Measurements from ENCODE around the gene FGF4.

FGF4 gene

DNA sequence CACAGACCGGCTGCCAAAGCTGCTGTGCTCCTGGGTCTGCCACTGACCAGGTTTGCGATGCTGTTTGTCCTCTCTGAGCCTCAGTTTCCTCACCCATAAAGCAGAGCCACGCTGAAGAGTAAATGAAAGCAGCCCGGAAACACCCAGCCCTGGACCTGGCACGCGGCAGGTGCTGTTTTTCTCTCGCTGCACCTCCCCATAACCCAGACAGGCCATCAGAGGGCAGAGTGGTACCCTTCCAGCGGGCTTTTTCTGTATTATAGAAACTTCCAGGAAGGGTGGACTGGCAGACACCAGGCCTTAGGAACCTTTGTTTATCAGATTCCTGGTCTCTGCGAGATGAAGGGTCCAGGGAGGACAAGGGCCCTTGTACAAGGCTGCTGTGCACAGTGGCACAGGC, 53.4 kb downstream of the FGF4 start:
- ChIA-PET CTCF (no interaction called here), POLR2A (no interaction called here)
- TF ChIP-seq L3MBTL2 (conservative IDR thresholded peaks at IDR 0.05) (no peak), TARDBP (IDR thresholded peaks at IDR 0.05) (no peak), ARNT (IDR thresholded peaks at IDR 0.05) (no peak), ELF4 (IDR thresholded peaks at IDR 0.05) (no peak), NFRKB (IDR thresholded peaks at IDR 0.05) (no peak), SUZ12 (IDR thresholded peaks at IDR 0.05) (no peak), FOXM1 (IDR thresholded peaks at IDR 0.05; ENCODE audit: borderline replicate concordance) (no peak), FOXA1 (IDR thresholded peaks at IDR 0.05) (no peak), ZNF384 (IDR thresholded peaks at IDR 0.05) (no peak), BHLHE40 (IDR thresholded peaks at IDR 0.05; ENCODE audit: borderline replicate concordance) (no peak), LEF1 (IDR thresholded peaks at IDR 0.05; ENCODE audit: borderline replicate concordance) (no peak), SP1 (IDR thresholded peaks at IDR 0.05) (no peak), HDGF (IDR thresholded peaks at IDR 0.05; ENCODE audit: borderline replicate concordance) (no peak)
- TF ChIP-seq, protein P1, sequence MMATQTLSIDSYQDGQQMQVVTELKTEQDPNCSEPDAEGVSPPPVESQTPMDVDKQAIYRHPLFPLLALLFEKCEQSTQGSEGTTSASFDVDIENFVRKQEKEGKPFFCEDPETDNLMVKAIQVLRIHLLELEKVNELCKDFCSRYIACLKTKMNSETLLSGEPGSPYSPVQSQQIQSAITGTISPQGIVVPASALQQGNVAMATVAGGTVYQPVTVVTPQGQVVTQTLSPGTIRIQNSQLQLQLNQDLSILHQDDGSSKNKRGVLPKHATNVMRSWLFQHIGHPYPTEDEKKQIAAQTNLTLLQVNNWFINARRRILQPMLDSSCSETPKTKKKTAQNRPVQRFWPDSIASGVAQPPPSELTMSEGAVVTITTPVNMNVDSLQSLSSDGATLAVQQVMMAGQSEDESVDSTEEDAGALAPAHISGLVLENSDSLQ (IDR thresholded peaks at IDR 0.05), result no peak
- DNase-seq (ENCODE audit: extremely low spot score), result no peak

DNA sequence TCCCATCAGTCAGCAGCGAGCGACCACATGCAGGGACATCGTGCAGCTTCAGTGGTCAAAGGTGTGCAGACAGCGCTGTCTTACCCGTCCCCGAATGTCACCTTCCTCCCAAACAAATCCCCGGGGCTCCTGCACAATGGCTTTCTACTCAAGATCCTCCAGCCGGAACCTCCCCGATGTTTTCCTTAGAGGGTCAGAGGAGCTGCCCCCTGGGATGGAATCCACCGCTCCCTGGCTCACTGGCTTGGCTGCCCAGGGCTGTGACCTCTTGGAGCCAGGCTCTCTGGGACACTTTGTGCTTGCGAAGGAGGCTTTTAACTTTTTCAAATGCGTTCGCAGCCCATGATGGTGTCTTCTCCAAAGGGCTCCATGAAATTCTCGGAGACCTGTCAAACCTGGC, 54.0 kb downstream of the FGF4 start:
- ChIA-PET POLR2A (no interaction called here), CTCF (no interaction called here)
- DNase-seq (ENCODE audit: extremely low spot score), result no peak
- TF ChIP-seq TARDBP (IDR thresholded peaks at IDR 0.05) (no peak), ARNT (IDR thresholded peaks at IDR 0.05) (no peak), ELF4 (IDR thresholded peaks at IDR 0.05) (no peak), FOXK2 (IDR thresholded peaks at IDR 0.05) (no peak)
- TF ChIP-seq, protein P1 (IDR thresholded peaks at IDR 0.05), result no peak

Measured in HEK293T (cell line).